OCI-M2 (cell line): Measurements from ENCODE around the gene RDH16.
"Not testable (repeated sequence)": the region's sequence is repeated elsewhere in the genome, so short reads cannot be mapped to it uniquely, and the experiment has no call there.

Experiments used
- DNase-seq: peaks from one replicate; lab custom pipeline; 2025; ENCODE audit not compliant: unreplicated experiment; lab: John Stamatoyannopoulos, UW

Gene RDH16

DNA sequence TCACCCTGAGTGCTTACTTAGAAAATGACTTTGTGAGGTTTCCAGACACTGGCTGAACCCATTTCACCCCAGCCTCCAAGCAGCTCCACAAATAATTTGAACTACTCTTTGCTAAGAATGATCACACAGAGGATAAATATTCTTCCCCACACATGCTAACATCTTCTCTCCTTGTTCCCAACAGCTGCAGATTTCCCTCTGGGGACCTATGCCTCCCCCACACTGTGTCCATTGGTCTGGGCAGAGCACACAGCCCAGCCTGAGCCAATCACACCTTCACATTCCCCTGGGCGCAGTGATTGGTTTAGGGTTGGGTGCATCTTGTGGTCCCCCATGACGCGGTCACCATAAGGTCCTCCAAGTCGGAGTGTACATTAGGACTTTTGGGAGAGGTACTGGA is 30.1 kb downstream of the RDH16 start:
- no peak for DNase-seq

DNA sequence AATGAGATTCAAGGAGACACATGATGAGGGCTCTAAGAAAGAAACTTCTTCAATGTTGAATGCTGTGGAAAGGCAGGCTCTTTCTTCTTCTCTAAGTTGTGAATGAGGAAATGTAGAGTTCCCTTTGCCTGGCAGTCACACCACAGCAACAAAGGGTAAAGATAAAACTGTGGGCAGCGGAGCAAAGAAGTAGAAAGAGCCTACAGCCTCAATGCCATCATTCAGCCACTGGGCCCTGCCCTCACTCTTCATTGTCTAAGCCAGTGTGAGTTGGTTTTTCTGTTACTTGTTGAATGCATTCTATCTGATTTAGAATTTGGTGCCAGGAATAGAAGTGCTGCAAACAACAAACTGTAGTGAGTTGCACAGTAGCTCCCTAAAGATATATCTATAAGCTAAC is 35.4 kb downstream of the RDH16 start:
- DNase-seq = no peak

DNA sequence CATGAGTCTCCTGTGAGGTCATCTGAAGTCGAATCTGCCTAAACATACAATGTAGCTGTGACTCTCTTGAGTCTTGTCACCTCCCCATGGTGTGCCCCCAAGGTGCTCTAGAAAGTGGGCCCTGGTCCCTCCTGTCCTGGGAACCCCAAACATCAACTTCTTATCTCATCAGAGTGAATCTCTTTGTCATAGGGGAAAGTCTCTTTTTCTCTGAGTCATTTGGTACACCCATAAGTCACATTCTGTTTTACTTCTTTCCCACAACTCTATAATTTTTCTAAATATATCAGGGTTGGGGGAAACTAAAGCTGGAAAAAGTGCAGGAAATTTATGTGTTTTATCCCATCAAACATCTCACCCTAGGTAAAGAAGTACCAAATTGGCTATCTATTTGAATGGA is 36.1 kb downstream of the RDH16 start:
- DNase-seq = no peak

DNA sequence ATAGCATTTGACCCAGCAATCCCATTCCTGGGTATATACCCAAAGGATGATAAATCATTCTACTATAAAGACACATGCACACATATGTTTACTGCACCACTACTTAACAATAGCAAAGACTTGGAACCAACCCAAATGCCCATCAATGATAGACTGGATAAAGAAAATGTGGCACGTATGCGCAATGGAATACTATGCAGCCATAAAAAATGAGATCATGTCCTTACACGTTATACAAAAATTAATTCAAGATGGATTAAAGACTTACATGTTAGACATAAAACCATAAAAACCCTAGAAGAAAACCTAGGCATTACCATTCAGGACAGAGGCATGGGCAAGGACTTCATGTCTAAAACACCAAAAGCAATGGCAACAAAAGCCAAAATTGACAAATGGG is 39.3 kb downstream of the RDH16 start:
- DNase-seq = not testable (repeated sequence)

DNA sequence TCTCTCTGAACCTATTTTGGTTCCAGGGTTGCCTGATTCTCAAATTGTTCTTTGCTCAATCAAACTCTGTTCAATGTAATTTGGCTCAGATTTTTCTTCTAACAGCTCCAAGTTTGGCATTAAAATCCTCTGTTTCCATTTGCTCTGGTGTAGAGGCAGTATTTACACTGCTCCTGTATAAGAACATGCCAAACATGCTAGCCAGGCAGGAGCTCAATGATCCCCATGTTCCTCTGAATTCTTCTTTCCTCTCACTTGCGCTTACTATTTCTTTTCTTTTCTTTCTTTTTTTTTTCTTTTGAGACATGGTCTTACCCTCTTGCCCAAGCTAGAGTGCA is 40.4 kb downstream of the RDH16 start:
- DNase-seq = no peak

DNA sequence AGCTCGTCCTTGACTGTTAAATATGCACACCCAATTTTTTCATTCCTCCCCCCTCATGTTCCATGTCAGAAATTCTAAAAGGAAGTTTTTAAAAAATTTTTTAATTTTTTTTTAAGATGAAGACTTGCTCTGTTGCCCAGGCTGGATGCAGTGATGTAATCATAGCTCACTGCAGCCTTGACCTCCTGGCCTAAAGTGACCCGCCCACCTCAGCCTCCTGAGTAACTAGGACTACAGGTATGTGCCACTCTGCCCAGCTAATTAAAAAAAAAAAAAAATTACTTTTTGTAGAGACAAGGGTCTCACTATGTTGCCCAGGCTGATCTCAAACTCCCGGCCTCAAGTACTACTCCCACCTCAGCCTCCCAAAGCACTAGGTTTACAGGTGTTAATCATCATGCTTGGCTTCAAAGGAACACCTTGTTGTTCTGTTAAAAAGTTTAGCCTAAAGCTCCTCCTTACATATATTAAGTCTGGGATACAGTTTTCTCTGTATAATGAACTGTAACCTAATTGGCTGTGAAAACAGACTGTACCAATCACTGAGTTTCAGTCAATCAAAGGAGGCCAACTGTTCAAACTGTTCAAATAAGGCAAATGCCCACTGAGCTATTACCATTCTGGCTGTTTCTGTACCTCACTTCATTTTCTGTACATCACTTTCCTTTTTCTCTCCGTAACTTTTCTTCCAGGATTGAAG is 41.0 kb downstream of the RDH16 start:
- DNase-seq = no peak

DNA sequence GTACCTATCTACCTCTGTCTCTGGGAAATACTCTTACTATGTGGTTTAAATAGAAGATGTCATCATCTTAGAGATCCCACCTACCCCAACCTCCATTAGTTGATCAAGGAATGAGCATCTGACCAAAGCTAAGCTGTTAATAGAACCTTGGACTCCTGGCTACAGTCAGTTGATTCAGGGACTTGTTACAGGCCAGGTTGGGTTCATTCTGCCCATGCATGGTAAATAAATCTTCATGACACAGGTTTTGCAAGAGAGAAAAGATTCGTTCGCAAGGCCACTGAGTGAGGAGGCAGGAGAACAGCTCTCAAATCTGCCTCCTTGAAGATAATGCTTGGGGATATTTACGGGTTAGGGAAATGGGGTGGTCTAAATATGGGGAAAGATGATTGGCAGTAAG is 42.7 kb downstream of the RDH16 start:
- DNase-seq = no peak

DNA sequence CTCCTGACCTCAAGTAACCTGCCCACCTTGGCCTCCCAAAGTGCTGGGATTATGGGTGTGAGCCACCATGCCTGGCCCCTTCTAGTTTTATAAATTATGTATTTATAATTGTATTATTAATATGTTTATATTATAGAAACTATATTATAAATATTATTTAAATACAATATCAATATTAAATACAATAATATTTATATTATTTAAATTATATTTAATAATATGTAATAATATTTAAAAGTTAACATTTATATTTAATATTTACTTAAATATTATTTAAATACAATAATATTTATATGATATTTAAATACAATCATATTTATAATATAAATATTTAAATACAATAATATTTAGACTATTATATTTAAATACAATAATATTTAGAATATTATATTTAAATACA is 43.2 kb downstream of the RDH16 start:
- DNase-seq = no peak

DNA sequence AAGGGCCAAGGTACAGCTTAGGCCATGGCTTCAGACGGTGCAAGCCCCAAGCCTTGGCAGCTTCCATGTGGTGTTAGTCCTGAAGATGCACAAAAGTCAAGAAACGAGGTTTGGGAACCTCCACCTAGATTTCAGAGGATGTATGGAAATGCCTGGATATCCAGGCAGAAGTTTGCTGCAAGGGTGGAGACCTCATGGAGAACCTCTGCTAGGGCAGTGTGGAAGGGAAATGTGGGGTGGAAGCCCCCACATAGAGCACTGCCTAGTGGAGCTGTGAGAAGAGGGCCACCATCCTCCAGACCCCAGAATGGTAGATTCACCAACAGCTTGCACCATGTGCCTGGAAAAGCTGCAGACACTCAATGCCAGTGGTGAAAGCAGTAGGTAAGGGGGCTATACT is 48.0 kb downstream of the RDH16 start:
- not testable (repeated sequence) for DNase-seq

DNA sequence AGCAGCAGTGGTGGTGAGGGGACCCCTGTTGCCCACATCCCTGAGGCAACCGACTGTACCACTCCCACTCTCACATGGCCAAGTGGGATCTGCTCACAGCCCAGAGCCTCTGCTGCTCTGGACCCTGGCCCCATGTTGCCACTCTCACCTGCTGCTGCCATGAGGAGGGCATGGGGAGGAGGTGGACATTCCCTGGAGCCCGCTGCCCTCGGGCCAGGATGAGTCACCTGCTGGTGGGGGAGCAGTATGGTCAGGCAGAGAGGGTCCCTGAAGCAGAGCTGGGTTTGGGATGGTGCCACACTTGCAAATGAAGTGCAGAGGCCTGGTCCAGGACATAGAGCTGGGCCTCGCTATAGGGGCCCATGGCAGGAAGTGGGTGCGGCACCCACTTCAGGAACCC is 49.3 kb downstream of the RDH16 start:
- DNase-seq = no peak

DNA sequence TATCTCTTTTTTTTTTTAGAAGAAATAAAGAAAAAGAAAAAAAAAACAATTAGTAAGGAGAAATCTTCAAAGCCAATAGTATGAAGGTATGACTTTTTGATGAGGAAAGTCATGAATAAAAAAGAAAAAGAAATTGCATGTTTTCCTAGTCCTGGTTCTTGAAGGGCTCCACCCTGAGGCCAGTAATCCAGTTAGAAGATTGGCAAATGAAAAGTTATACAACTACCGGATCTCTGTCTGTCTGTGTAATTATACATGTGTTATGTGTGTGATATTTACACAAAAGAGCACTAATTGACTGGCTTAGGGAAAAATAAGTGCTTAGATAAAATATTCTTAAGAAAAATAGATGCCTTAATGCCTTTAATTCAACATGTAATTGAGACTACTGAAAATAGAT is 51.6 kb downstream of the RDH16 start:
- no peak for DNase-seq

DNA sequence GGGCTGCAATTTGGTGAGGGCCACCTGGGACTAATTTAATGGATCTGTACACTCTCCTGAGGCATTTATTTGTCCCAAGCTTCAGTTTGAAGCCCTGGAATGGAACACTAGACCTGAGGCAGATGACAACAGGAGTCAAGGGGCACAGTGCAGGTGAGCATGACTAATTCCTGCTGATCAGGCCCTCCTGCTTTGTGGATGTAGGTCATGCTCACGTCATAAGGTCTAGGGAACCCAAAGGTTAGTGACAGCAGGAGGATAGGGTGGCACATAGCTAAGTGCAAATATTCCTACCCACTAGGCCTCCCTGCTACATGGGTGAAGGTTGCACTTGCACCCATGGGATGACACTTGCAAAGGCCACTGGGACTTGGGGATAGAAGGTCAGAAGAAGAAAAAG is 54.0 kb downstream of the RDH16 start:
- DNase-seq = no peak
